DMS 273 (cell line): ENCODE measurements around the gene FKBP1B.
"Not testable (repeated sequence)": the region's sequence is repeated elsewhere in the genome, so short reads cannot be mapped to it uniquely, and the experiment has no call there.

ENCODE experiments used
- DNase-seq: peaks from one replicate; lab custom pipeline; 2025; ENCODE audit not compliant: unreplicated experiment; lab: John Stamatoyannopoulos, UW

FKBP1B gene

GRCh38 chr2:24100732-24101131, 51.2 kb downstream of the FKBP1B start:
- not testable (repeated sequence) for DNase-seq

GRCh38 chr2:24101992-24102391, 52.5 kb downstream of the FKBP1B start:
- DNase-seq = no peak

GRCh38 chr2:24102677-24103076, 53.1 kb downstream of the FKBP1B start:
- no peak for DNase-seq

GRCh38 chr2:24104110-24104650, 54.6 kb downstream of the FKBP1B start:
- no peak for DNase-seq

GRCh38 chr2:24104906-24105305, 55.4 kb downstream of the FKBP1B start:
- DNase-seq = peak; percentile 43

- no peak for DNase-seq
Measured at GRCh38 chr2:24105816-24106215, 56.3 kb downstream of the FKBP1B start.

GRCh38 chr2:24106786-24107185, 57.2 kb downstream of the FKBP1B start:
- DNase-seq = no peak

- DNase-seq = no peak
Measured at GRCh38 chr2:24107336-24107735, 57.8 kb downstream of the FKBP1B start.

- DNase-seq = not testable (repeated sequence)
Measured at GRCh38 chr2:24109431-24109830, 59.9 kb downstream of the FKBP1B start.

GRCh38 chr2:24110660-24111303, 61.2 kb downstream of the FKBP1B start:
- DNase-seq = no peak

GRCh38 chr2:24111407-24111901, 61.9 kb downstream of the FKBP1B start:
- no peak for DNase-seq
